HCT116 (cell line): ENCODE results near the gene MAFG. TPM values are rescaled to one million over a fixed set of nuclear protein-coding genes. Genes with fewer than 3 reads are reported as not detected.

ENCODE experiments used
- ATAC-seq: fragments of 200-7000 bp; cut with Tn5 transposase; 2 replicates; pipeline ENCODE4 v1.9.1; 2020; ENCODE audit warnings: mild to moderate bottlenecking, moderate library complexity
- BruUV-seq: library from RNA; stranded (reverse); fragments of 400-500 nt; replicated peaks from 2 replicates; lab custom pipeline; 2021; lab: Mats Ljungman, UMichigan
- CTCF ChIA-PET: fragments of 300-600 bp; sonication (Branson Sonifier 250); formaldehyde crosslinking; loops from one replicate; lab custom pipeline; 2021; ENCODE audit warnings: antibody characterized with exemption; lab: Charles Lee
- POLR2A ChIA-PET: fragments of 300-600, 350-600 bp; sonication (Branson Sonifier 250); formaldehyde crosslinking; loops from one replicate; lab custom pipeline; 2021; ENCODE audit warnings: antibody characterized with exemption; lab: Charles Lee
- RAD21 ChIA-PET, 2 experiments: fragments of 300-600 bp; sonication (Branson Sonifier 250); formaldehyde crosslinking; loops; one replicate each; lab custom pipeline; 2023; ENCODE audit warnings: low total read pairs in 2 of 2; ENCODE audit not compliant: uncharacterized antibody in 2 of 2, unreplicated experiment in 2 of 2, low non-redundant PET in 1 of 2; lab: Charles Lee
- DNase-seq: peaks from one replicate; pipeline ENCODE4 v3.0.0-alpha.2; 2010; ENCODE audit warnings: low read depth, low spot score
- H2AFZ ChIP-seq: fragments of 200-600 bp; shearing (Covaris generic), sonication (generic); 2 replicates; pipeline ENCODE4 v1.6.1; 2017; ENCODE audit warnings: low read depth, mixed run types, mixed read lengths, antibody characterized with exemption, low read length; ENCODE audit not compliant: poor library complexity, severe bottlenecking
- H3K27ac ChIP-seq: 2 replicates; pipeline ENCODE4 v1.5.1; 2012; ENCODE audit warnings: low read depth, low read length
- H3K27me3 ChIP-seq: fragments of 200-600 bp; sonication (generic); 2 replicates; pipeline ENCODE4 v1.6.1; 2016; ENCODE audit warnings: mixed run types, low read length, mixed read lengths; ENCODE audit not compliant: insufficient read depth
- H3K36me3 ChIP-seq, 2 experiments: fragments of 200-500 bp in 1 of 2; fragments of 200-600 bp in 1 of 2; sonication (Bioruptor generic) in 1 of 2; sonication (generic) in 1 of 2; 2 replicates each; pipeline versions ENCODE4 v1.5.1 to v1.6.1; 2014 to 2016; ENCODE audit warnings: low read length in 2 of 2, inconsistent platforms in 1 of 2, mixed read lengths in 1 of 2, mixed run types in 1 of 2; ENCODE audit not compliant: insufficient read depth in 2 of 2, control insufficient read depth in 1 of 2
- H3K4me1 ChIP-seq, 2 experiments: fragments of 200-600 bp in 1 of 2; sonication (generic) in 1 of 2; 2 replicates each; pipeline versions ENCODE4 v1.5.1 to v1.6.1; 2012 to 2017; ENCODE audit warnings: low read length in 2 of 2, inconsistent platforms in 1 of 2, mild to moderate bottlenecking in 1 of 2, mixed read lengths in 1 of 2, mixed run types in 1 of 2, moderate library complexity in 1 of 2; ENCODE audit not compliant: insufficient read depth in 2 of 2, control insufficient read depth in 1 of 2
- H3K4me2 ChIP-seq: fragments of 200-600 bp; sonication (generic); 2 replicates; pipeline ENCODE4 v1.6.1; 2017; ENCODE audit warnings: mixed run types, low read length, mixed read lengths
- H3K4me3 ChIP-seq, 2 experiments: fragments of 200-600 bp in 1 of 2; sonication (generic) in 1 of 2; replicated peaks in 1 of 2; 2 replicates each; pipeline ENCODE4 v1.5.1; 2011 to 2016; ENCODE audit warnings: low read length in 2 of 2, control low read depth in 1 of 2, low read depth in 1 of 2, mild to moderate bottlenecking in 1 of 2, mixed read lengths in 1 of 2, mixed run types in 1 of 2
- H3K79me2 ChIP-seq: fragments of 200-600 bp; sonication (generic); 2 replicates; pipeline ENCODE4 v1.6.1; 2017; ENCODE audit warnings: mild to moderate bottlenecking, mixed run types, low read length, moderate library complexity, mixed read lengths; ENCODE audit not compliant: insufficient read depth
- H3K9ac ChIP-seq: fragments of 200-600 bp; sonication (generic); 2 replicates; pipeline ENCODE4 v1.6.1; 2016; ENCODE audit warnings: low read length, mixed read lengths
- H3K9me2 ChIP-seq: fragments of 200-600 bp; sonication (generic), shearing (Covaris generic); 2 replicates; pipeline ENCODE4 v1.6.1; 2017; ENCODE audit warnings: mixed run types, mild to moderate bottlenecking, moderate library complexity; ENCODE audit not compliant: insufficient read depth
- H3K9me3 ChIP-seq, 2 experiments: fragments of 200-500 bp in 1 of 2; fragments of 200-600 bp in 1 of 2; sonication (Bioruptor generic) in 1 of 2; sonication (generic) in 1 of 2; 2 replicates each; pipeline ENCODE4 v1.6.1; 2014 to 2017; ENCODE audit warnings: low read length in 2 of 2, mixed read lengths in 2 of 2, inconsistent platforms in 1 of 2, low read depth in 1 of 2, mild to moderate bottlenecking in 1 of 2, mixed run types in 1 of 2, moderate library complexity in 1 of 2; ENCODE audit not compliant: control insufficient read depth in 1 of 2, insufficient read depth in 1 of 2
- H4K20me1 ChIP-seq: fragments of 200-600 bp; sonication (generic), shearing (Covaris generic); 2 replicates; pipeline ENCODE4 v1.6.1; 2017; ENCODE audit warnings: mixed run types, mild to moderate bottlenecking, moderate library complexity; ENCODE audit not compliant: insufficient read depth
- ATF3 ChIP-seq: IDR thresholded peaks from 2 replicates; pipeline ENCODE4 v1.6.1; 2012
- CEBPB ChIP-seq: IDR thresholded peaks from 2 replicates; pipeline ENCODE4 v1.6.1; 2012; ENCODE audit warnings: low read depth
- EGR1 ChIP-seq: IDR thresholded peaks from 2 replicates; pipeline ENCODE4 v1.6.1; 2012; ENCODE audit warnings: low read depth
- ELF1 ChIP-seq: IDR thresholded peaks from 2 replicates; pipeline ENCODE4 v1.6.1; 2012; ENCODE audit warnings: low read depth, borderline replicate concordance
- EZH2 ChIP-seq: fragments of 200-600 bp; sonication (generic); IDR thresholded peaks from 2 replicates; pipeline ENCODE4 v1.6.1; 2017; ENCODE audit warnings: antibody characterized with exemption, mixed run types
- MAX ChIP-seq: IDR thresholded peaks from 2 replicates; pipeline ENCODE4 v1.6.1; 2012
- POLR2AphosphoS5 ChIP-seq: IDR thresholded peaks from 2 replicates; pipeline ENCODE4 v1.6.1; 2011; ENCODE audit warnings: mild to moderate bottlenecking, low read depth, low read length, moderate library complexity
- RAD21 ChIP-seq: IDR thresholded peaks from 2 replicates; pipeline ENCODE4 v1.6.1; 2012; ENCODE audit warnings: low read depth, mild to moderate bottlenecking
- REST ChIP-seq: IDR thresholded peaks from 2 replicates; pipeline ENCODE4 v1.6.1; 2012; ENCODE audit warnings: low read depth
- SIN3A ChIP-seq: IDR thresholded peaks from 2 replicates; pipeline ENCODE4 v1.6.1; 2012; ENCODE audit warnings: low read depth
- SP1 ChIP-seq: IDR thresholded peaks from 2 replicates; pipeline ENCODE4 v1.6.1; 2012; ENCODE audit warnings: low read depth
- SRF ChIP-seq: IDR thresholded peaks from 2 replicates; pipeline ENCODE4 v1.6.1; 2012; ENCODE audit warnings: low read depth
- TCF7L2 ChIP-seq: IDR thresholded peaks from 2 replicates; pipeline ENCODE4 v1.7.0; 2011; ENCODE audit warnings: borderline replicate concordance, inconsistent platforms; ENCODE audit not compliant: insufficient read depth, insufficient read length; ENCODE audit errors: extremely low read depth
- ZBTB33 ChIP-seq: IDR thresholded peaks from 2 replicates; pipeline ENCODE4 v1.6.1; 2011; ENCODE audit warnings: mild to moderate bottlenecking, low read length, moderate library complexity; ENCODE audit not compliant: insufficient replicate concordance; ENCODE audit errors: extremely low read depth
- ZFX ChIP-seq: fragments of 450-650 bp; IDR thresholded peaks from 2 replicates; pipeline ENCODE4 v1.6.1; 2017
- ZNF274 ChIP-seq: fragments of 200-500 bp; sonication (Bioruptor generic); IDR thresholded peaks from 2 replicates; pipeline ENCODE4 v1.6.1; 2014; ENCODE audit warnings: mild to moderate bottlenecking, low read depth, low read length, inconsistent platforms
- intact Hi-C: fragments of 100-400 bp; cut with micrococcal nuclease; formaldehyde crosslinking; loops from 2 replicates; pipeline ENCODE4 v1.10.0; 2022
- total RNA-seq: library from RNA; stranded (reverse); gene quantifications from one replicate; pipeline ENCODE4 v1.2.1, GENCODE V29; 2021; ENCODE audit not compliant: unreplicated experiment

MAFG gene
- total RNA-seq, 1 experiment from 2014 or later, result 46.8 TPM

GRCh38 chr17:81909231-81909630, 18.3 kb downstream of the MAFG start:
- no peak overlapping the region for H2AFZ ChIP-seq
- TF ChIP-seq EZH2 (no peak), ZFX (no peak), POLR2AphosphoS5 (no peak), EGR1 (no peak), RAD21 (no peak), ATF3 (no peak), SIN3A (no peak), CEBPB (no peak), MAX (no peak), ELF1 (no peak), SRF (no peak), SP1 (no peak), ZBTB33 (no peak), ZNF274 (no peak), REST (no peak), TCF7L2 (no peak)
- POLR2A ChIA-PET, result no interaction called here
- no peak overlapping the region for H3K9ac ChIP-seq
- H3K4me2 ChIP-seq, result no peak overlapping the region
- no peaks in the 10 kb centered on the region for H3K27me3 ChIP-seq
- no TSS peak for BruUV-seq
- no peaks in the 10 kb centered on the region for H3K9me2 ChIP-seq
- CTCF ChIA-PET, result no interaction called here
- ATAC-seq (no peak), DNase-seq (no peak)
- RAD21 ChIA-PET, result no interaction called here
- H3K9me3 ChIP-seq, result no peaks in the 10 kb centered on the region
- H3K79me2 ChIP-seq, result peaks cover 8% of the 10 kb centered on the region; the same call in 1 of the 2 replicates
- intact Hi-C loops, result no loop called here
- H4K20me1 ChIP-seq, result no peaks in the 10 kb centered on the region
- peaks cover 28 to 39% of the 10 kb centered on the region in 2 experiments for H3K4me1 ChIP-seq
- peaks cover 10 to 24% of the 10 kb centered on the region in 2 experiments for H3K36me3 ChIP-seq
- no peak overlapping the region for H3K4me3 ChIP-seq
- no peak overlapping the region; the same call in 1 of the 2 replicates for H3K27ac ChIP-seq
